Stomach (tissue), 4 donors: ENCODE measurements around the gene CCDC191.

Experiments used
- CTCF ChIP-seq, 7 experiments: fragments of 450-650 bp in 4 of 7; fragments of 200-600 bp in 3 of 7; sonication (generic) in 3 of 7; IDR thresholded peaks; one replicate each; pipeline ENCODE4 v1.5.1; 2016 to 2019; ENCODE audit warnings: antibody characterized with exemption in 7 of 7, control low read depth in 2 of 7, mild to moderate bottlenecking in 1 of 7
- EP300 ChIP-seq: sonication (generic); formaldehyde crosslinking; IDR thresholded peaks from one replicate; pipeline ENCODE4 v1.6.1; 2017; ENCODE audit warnings: antibody characterized with exemption
- POLR2A ChIP-seq, 4 donors: fragments of 450-650 bp; IDR thresholded peaks; one replicate each; pipeline ENCODE4 v1.6.1; 2016; ENCODE audit warnings: antibody characterized with exemption in 4 of 4, control low read depth in 2 of 4, mild to moderate bottlenecking in 1 of 4, moderate library complexity in 1 of 4
- POLR2AphosphoS5 ChIP-seq, 3 donors: sonication (generic); formaldehyde crosslinking; IDR thresholded peaks; one replicate each; pipeline ENCODE4 v1.6.1; 2016; ENCODE audit warnings: antibody characterized with exemption in 3 of 3

GRCh38 chr3:114011059-114011797 is 45.1 kb downstream of the CCDC191 start:
- TF ChIP-seq CTCF (IDR thresholded peaks at IDR 0.05) (no peak), EP300 (no peak), POLR2A (IDR thresholded peaks at IDR 0.05) (no peak), POLR2AphosphoS5 (IDR thresholded peaks at IDR 0.05) (no peak)
